ENCODE data around the gene ZFAND3. TPM values are rescaled to one million over a fixed set of nuclear protein-coding genes. Genes with fewer than 3 reads are reported as not detected.

The ZFAND3 gene
- total RNA-seq (10 to 100 TPM; 43.8 to 63.7 (median 54.4) TPM), polyA plus RNA-seq (10 to 100 TPM in 2 of 3 donors, 1 to 10 TPM in 1; 9.3 to 20.4 (median 13.5) TPM)
- long read RNA-seq, donor 1, transcript ZFAND3-201 (6 exons, 3,366 nt) = major isoform, 13 of 13 reads
- long read RNA-seq, donor 1, partial matches to known transcripts = 0 of 13 reads
- long read RNA-seq, donor 1, other reads (novel, unspliced or antisense) = 0 of 13 reads
- long read RNA-seq, donor 2, transcript ZFAND3-201 (6 exons, 3,366 nt) = major isoform, 10 of 19 reads
- long read RNA-seq, donor 2, partial matches to known transcripts = 7 of 19 reads
- long read RNA-seq, donor 2, other reads (novel, unspliced or antisense) = 0 of 19 reads

- DNase-seq = peak; percentile 99
- H3K9me3 ChIP-seq = no peaks in the 10 kb centered on the region
- 0 to 1% (median 0%) methylated on average over 27 to 64 of the region's 64 CpGs for WGBS, 5 donors
Observed at GRCh38 chr6:37819177-37819801, at the start of gene ZFAND3. Gene ZFAND3 (plus strand): TSS chr6:37819727. CDS start chr6:37819946, 219 bp downstream.

GRCh38 chr6:37774028-37774680 is 45.4 kb upstream of the ZFAND3 start:
- H3K36me3 ChIP-seq = no peaks in the 10 kb centered on the region
- WGBS, 5 donors = 88 to 100% (median 94%) methylated on average over 3 of the region's 3 CpGs
- no peak for DNase-seq
- H3K27ac ChIP-seq = no peak overlapping the region
- no peak overlapping the region for H3K4me3 ChIP-seq
- H3K4me1 ChIP-seq = no peaks in the 10 kb centered on the region
- H3K9me3 ChIP-seq = peaks cover 0 to 9% (median 6%) of the 10 kb centered on the region in 8 donors
- intact Hi-C loops (cut with DNase I; ENCODE audit: low total_unique reads) = no loop called here
- no peak for TF ChIP-seq POLR2AphosphoS5 (IDR thresholded peaks at IDR 0.05)
- TF ChIP-seq POLR2A (IDR thresholded peaks at IDR 0.05) = no peak
- TF ChIP-seq, protein P1, sequence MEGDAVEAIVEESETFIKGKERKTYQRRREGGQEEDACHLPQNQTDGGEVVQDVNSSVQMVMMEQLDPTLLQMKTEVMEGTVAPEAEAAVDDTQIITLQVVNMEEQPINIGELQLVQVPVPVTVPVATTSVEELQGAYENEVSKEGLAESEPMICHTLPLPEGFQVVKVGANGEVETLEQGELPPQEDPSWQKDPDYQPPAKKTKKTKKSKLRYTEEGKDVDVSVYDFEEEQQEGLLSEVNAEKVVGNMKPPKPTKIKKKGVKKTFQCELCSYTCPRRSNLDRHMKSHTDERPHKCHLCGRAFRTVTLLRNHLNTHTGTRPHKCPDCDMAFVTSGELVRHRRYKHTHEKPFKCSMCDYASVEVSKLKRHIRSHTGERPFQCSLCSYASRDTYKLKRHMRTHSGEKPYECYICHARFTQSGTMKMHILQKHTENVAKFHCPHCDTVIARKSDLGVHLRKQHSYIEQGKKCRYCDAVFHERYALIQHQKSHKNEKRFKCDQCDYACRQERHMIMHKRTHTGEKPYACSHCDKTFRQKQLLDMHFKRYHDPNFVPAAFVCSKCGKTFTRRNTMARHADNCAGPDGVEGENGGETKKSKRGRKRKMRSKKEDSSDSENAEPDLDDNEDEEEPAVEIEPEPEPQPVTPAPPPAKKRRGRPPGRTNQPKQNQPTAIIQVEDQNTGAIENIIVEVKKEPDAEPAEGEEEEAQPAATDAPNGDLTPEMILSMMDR (IDR thresholded peaks at IDR 0.05 in 8 of 11, conservative IDR thresholded peaks at IDR 0.05 in 3 of 11) = no peak
- H3K27me3 ChIP-seq (replicated peaks in 1 of 7) = peaks cover 0 to 7% (median 0%) of the 10 kb centered on the region in 7 donors

More at GRCh38 chr6:37819177-37819801, at the start of gene ZFAND3:
- peak within 1 kb of the TSS; percentile 92 to 99 (median 98) for H3K27ac ChIP-seq
- H3K27me3 ChIP-seq (replicated peaks in 1 of 7) = no peaks in the 10 kb centered on the region
- intact Hi-C loops (cut with DNase I; ENCODE audit: low total_unique reads) = no loop called here
- H3K4me1 ChIP-seq = peaks cover 39 to 61% (median 51%) of the 10 kb centered on the region in 6 donors
- H3K4me3 ChIP-seq = peak within 1 kb of the TSS; percentile 57 to 94 (median 83)
- TF ChIP-seq, protein P1 (IDR thresholded peaks at IDR 0.05 in 8 of 11, conservative IDR thresholded peaks at IDR 0.05 in 3 of 11) = peak in 3 of 11 experiments; percentile 9 to 42 (median 28)
- TF ChIP-seq POLR2A (IDR thresholded peaks at IDR 0.05) (no peak), POLR2AphosphoS5 (IDR thresholded peaks at IDR 0.05) (peak; percentile 52 to 91 (median 87))
- no peaks in the 10 kb centered on the region for H3K36me3 ChIP-seq

DNA sequence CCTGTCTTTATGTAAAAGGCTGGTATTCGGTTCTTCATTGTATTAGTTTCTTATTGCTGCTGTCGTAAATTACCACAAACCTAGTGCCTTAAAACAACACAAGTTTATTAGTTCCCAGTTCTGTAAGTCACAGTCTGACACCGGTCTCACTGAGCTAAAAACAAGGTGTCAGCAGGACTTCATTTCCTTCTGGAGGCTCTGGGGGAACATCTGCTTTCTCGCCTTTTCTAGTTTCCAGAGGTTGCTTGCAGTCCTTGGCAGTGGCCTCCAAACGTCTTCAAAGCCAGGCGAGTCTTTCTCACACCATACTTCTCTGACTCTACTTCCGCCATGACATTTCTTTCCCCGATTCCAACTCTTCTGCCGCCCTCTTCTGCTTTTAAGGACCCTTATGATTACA is 43.0 kb upstream of the ZFAND3 start:
- H3K27me3 ChIP-seq (replicated peaks in 1 of 7) = peaks cover 0 to 7% (median 0%) of the 10 kb centered on the region in 7 donors

More for the DNA sequence above, 43.0 kb upstream of the ZFAND3 start:
- intact Hi-C loops (cut with DNase I; ENCODE audit: low total_unique reads) = no loop called here
- no peaks in the 10 kb centered on the region for H3K4me1 ChIP-seq
- no peak overlapping the region for H3K27ac ChIP-seq
- H3K36me3 ChIP-seq = no peaks in the 10 kb centered on the region
- no peak overlapping the region for H3K4me3 ChIP-seq
- DNase-seq = no peak
- peaks cover 0 to 9% (median 6%) of the 10 kb centered on the region in 8 donors for H3K9me3 ChIP-seq
- 78 to 87% (median 80%) methylated on average over 9 of the region's 9 CpGs for WGBS, 5 donors
- no peak for TF ChIP-seq POLR2A (IDR thresholded peaks at IDR 0.05)
- no peak for TF ChIP-seq POLR2AphosphoS5 (IDR thresholded peaks at IDR 0.05)
- TF ChIP-seq, protein P1 (IDR thresholded peaks at IDR 0.05 in 8 of 11, conservative IDR thresholded peaks at IDR 0.05 in 3 of 11) = no peak

Measured in spleen (tissue), 13 donors.